IPS-20b (cell line): ENCODE measurements around the gene OTUB1.
A peak's percentile ranks its signal among the peaks of the same experiment; 100 is the strongest.

Experiments
- H3K27ac ChIP-seq: one replicate; pipeline ENCODE4 v1.5.1; 2013; ENCODE audit warnings: low read length
- H3K27me3 ChIP-seq: 2 replicates; pipeline ENCODE4 v1.6.1; 2013; ENCODE audit warnings: mild to moderate bottlenecking, low read length, inconsistent platforms; ENCODE audit not compliant: insufficient read depth
- H3K36me3 ChIP-seq: 2 replicates; pipeline ENCODE4 v1.6.1; 2013; ENCODE audit warnings: low read depth, mild to moderate bottlenecking, inconsistent platforms, low read length, moderate library complexity; ENCODE audit not compliant: insufficient read depth
- H3K4me1 ChIP-seq: 2 replicates; pipeline ENCODE4 v1.6.1; 2013; ENCODE audit warnings: mild to moderate bottlenecking, control low read depth, inconsistent platforms, low read length, moderate library complexity; ENCODE audit not compliant: insufficient read depth
- H3K4me3 ChIP-seq: 2 replicates; pipeline ENCODE4 v1.5.1; 2013; ENCODE audit warnings: mild to moderate bottlenecking, low read length, inconsistent platforms
- H3K9ac ChIP-seq: 2 replicates; pipeline ENCODE4 v1.6.1; 2013; ENCODE audit warnings: low read depth, mild to moderate bottlenecking, inconsistent platforms, low read length, moderate library complexity
- H3K9me3 ChIP-seq: 2 replicates; pipeline ENCODE4 v1.6.1; 2013; ENCODE audit warnings: mild to moderate bottlenecking, low read depth, low read length, inconsistent platforms; ENCODE audit not compliant: insufficient read depth

OTUB1 gene

GRCh38 chr11:64029773-64030172, 43.5 kb downstream of the OTUB1 start:
- Histone ChIP-seq H3K9me3 (no peaks in the 10 kb centered on the region), H3K4me3 (no peak overlapping the region), H3K9ac (no peak overlapping the region), H3K36me3 (no peaks in the 10 kb centered on the region), H3K27ac (no peak overlapping the region), H3K27me3 (peaks cover 77% of the 10 kb centered on the region), H3K4me1 (peaks cover 29% of the 10 kb centered on the region; the same call in 1 of the 2 replicates)

- Histone ChIP-seq H3K4me1 (peaks cover 21% of the 10 kb centered on the region; the same call in 1 of the 2 replicates), H3K27ac (no peak overlapping the region), H3K27me3 (peaks cover 86% of the 10 kb centered on the region), H3K4me3 (no peak overlapping the region), H3K9me3 (no peaks in the 10 kb centered on the region), H3K36me3 (no peaks in the 10 kb centered on the region), H3K9ac (no peak overlapping the region)
These were observed 44.8 kb downstream of the OTUB1 start for GRCh38 chr11:64031001-64031400.

- no peak overlapping the region for H3K27ac ChIP-seq
- no peak overlapping the region for H3K9ac ChIP-seq
- peaks cover 91% of the 10 kb centered on the region for H3K27me3 ChIP-seq
- H3K4me3 ChIP-seq: no peak overlapping the region
- H3K36me3 ChIP-seq: no peaks in the 10 kb centered on the region
- H3K4me1 ChIP-seq: peaks cover 21% of the 10 kb centered on the region; the same call in 1 of the 2 replicates
- H3K9me3 ChIP-seq: no peaks in the 10 kb centered on the region
These were observed 45.8 kb downstream of the OTUB1 start for GRCh38 chr11:64032050-64032449.

- H3K9ac ChIP-seq: no peak overlapping the region
- H3K27ac ChIP-seq: no peak overlapping the region
- peaks cover 97% of the 10 kb centered on the region for H3K27me3 ChIP-seq
- no peak overlapping the region for H3K4me3 ChIP-seq
- H3K9me3 ChIP-seq: no peaks in the 10 kb centered on the region
- peaks cover 3% of the 10 kb centered on the region; the same call in 1 of the 2 replicates for H3K4me1 ChIP-seq
- H3K36me3 ChIP-seq: no peaks in the 10 kb centered on the region
These were observed 48.2 kb downstream of the OTUB1 start for GRCh38 chr11:64034411-64034811.

GRCh38 chr11:64035081-64035524, 48.9 kb downstream of the OTUB1 start:
- no peaks in the 10 kb centered on the region; the same call in 1 of the 2 replicates for H3K4me1 ChIP-seq
- H3K36me3 ChIP-seq: no peaks in the 10 kb centered on the region
- H3K27me3 ChIP-seq: peaks cover 97% of the 10 kb centered on the region
- no peak overlapping the region for H3K9ac ChIP-seq
- no peak overlapping the region; the same call in 1 of the 2 replicates for H3K4me3 ChIP-seq
- H3K9me3 ChIP-seq: no peaks in the 10 kb centered on the region
- no peak overlapping the region for H3K27ac ChIP-seq

GRCh38 chr11:64035576-64035975, 49.3 kb downstream of the OTUB1 start, which contains the start of gene FLRT1:
Gene FLRT1, plus strand, starts transcription at chr11:64035931. Its CDS starts 80,337 bp downstream, at chr11:64116268.
- no peaks in the 10 kb centered on the region for H3K36me3 ChIP-seq
- H3K27me3 ChIP-seq: peaks cover 97% of the 10 kb centered on the region
- no peaks in the 10 kb centered on the region for H3K9me3 ChIP-seq
- peak within 1 kb of the TSS; percentile 45; the same call in 1 of the 2 replicates for H3K4me3 ChIP-seq
- H3K4me1 ChIP-seq: no peaks in the 10 kb centered on the region; the same call in 1 of the 2 replicates
- H3K27ac ChIP-seq: no peak within 1 kb of the TSS
- no peak within 1 kb of the TSS for H3K9ac ChIP-seq

- Histone ChIP-seq H3K4me3 (peak overlapping the region; percentile 45; the same call in 1 of the 2 replicates), H3K27me3 (peaks cover 97% of the 10 kb centered on the region), H3K9me3 (no peaks in the 10 kb centered on the region), H3K36me3 (no peaks in the 10 kb centered on the region), H3K4me1 (no peaks in the 10 kb centered on the region; the same call in 1 of the 2 replicates), H3K9ac (no peak overlapping the region), H3K27ac (no peak overlapping the region)
These were observed 50.1 kb downstream of the OTUB1 start for GRCh38 chr11:64036087-64037026.

- Histone ChIP-seq H3K27me3 (peaks cover 97% of the 10 kb centered on the region), H3K9ac (no peak overlapping the region), H3K27ac (no peak overlapping the region), H3K4me1 (no peaks in the 10 kb centered on the region; the same call in 1 of the 2 replicates), H3K4me3 (peak overlapping the region; percentile 45; the same call in 1 of the 2 replicates), H3K36me3 (no peaks in the 10 kb centered on the region), H3K9me3 (no peaks in the 10 kb centered on the region)
These were observed 50.9 kb downstream of the OTUB1 start for GRCh38 chr11:64037027-64037634.

- Histone ChIP-seq H3K27me3 (peaks cover 97% of the 10 kb centered on the region), H3K4me1 (no peaks in the 10 kb centered on the region; the same call in 1 of the 2 replicates), H3K9me3 (no peaks in the 10 kb centered on the region), H3K9ac (no peak overlapping the region), H3K27ac (no peak overlapping the region), H3K4me3 (no peak overlapping the region), H3K36me3 (no peaks in the 10 kb centered on the region)
These were observed 52.3 kb downstream of the OTUB1 start for GRCh38 chr11:64038500-64038899.

- H3K4me1 ChIP-seq: no peaks in the 10 kb centered on the region; the same call in 1 of the 2 replicates
- no peak overlapping the region for H3K27ac ChIP-seq
- H3K36me3 ChIP-seq: no peaks in the 10 kb centered on the region
- no peak overlapping the region for H3K4me3 ChIP-seq
- H3K27me3 ChIP-seq: peaks cover 97% of the 10 kb centered on the region
- H3K9ac ChIP-seq: no peak overlapping the region
- H3K9me3 ChIP-seq: no peaks in the 10 kb centered on the region
These were observed 52.9 kb downstream of the OTUB1 start for GRCh38 chr11:64039012-64039665.

- H3K9ac ChIP-seq: no peak overlapping the region
- no peaks in the 10 kb centered on the region for H3K36me3 ChIP-seq
- H3K27ac ChIP-seq: no peak overlapping the region
- no peaks in the 10 kb centered on the region for H3K9me3 ChIP-seq
- H3K4me1 ChIP-seq: no peaks in the 10 kb centered on the region
- H3K4me3 ChIP-seq: no peak overlapping the region
- H3K27me3 ChIP-seq: peaks cover 100% of the 10 kb centered on the region
These were observed 54.6 kb downstream of the OTUB1 start for GRCh38 chr11:64040684-64041322.
